Gastrocnemius medialis (tissue), 4 donors: ENCODE data around the gene LRG1.

Experiments
- POLR2A ChIP-seq, 2 donors: fragments of 450-650 bp; IDR thresholded peaks; one replicate each; pipeline ENCODE4 v1.6.1; 2017; ENCODE audit warnings: antibody characterized with exemption in 2 of 2, mild to moderate bottlenecking in 2 of 2, moderate library complexity in 2 of 2
- TF ChIP-seq, protein P1 (sequence below), 5 experiments: fragments of 450-650 bp in 3 of 5; fragments of 200-600 bp in 2 of 5; sonication (generic) in 2 of 5; IDR thresholded peaks in 4 of 5; conservative IDR thresholded peaks in 1 of 5; 1 replicate in 4 of 5; 2 replicates in 1 of 5; pipeline ENCODE4 v1.5.1; 2016 to 2019; ENCODE audit warnings: antibody characterized with exemption in 5 of 5, mild to moderate bottlenecking in 3 of 5, moderate library complexity in 3 of 5

DNA sequence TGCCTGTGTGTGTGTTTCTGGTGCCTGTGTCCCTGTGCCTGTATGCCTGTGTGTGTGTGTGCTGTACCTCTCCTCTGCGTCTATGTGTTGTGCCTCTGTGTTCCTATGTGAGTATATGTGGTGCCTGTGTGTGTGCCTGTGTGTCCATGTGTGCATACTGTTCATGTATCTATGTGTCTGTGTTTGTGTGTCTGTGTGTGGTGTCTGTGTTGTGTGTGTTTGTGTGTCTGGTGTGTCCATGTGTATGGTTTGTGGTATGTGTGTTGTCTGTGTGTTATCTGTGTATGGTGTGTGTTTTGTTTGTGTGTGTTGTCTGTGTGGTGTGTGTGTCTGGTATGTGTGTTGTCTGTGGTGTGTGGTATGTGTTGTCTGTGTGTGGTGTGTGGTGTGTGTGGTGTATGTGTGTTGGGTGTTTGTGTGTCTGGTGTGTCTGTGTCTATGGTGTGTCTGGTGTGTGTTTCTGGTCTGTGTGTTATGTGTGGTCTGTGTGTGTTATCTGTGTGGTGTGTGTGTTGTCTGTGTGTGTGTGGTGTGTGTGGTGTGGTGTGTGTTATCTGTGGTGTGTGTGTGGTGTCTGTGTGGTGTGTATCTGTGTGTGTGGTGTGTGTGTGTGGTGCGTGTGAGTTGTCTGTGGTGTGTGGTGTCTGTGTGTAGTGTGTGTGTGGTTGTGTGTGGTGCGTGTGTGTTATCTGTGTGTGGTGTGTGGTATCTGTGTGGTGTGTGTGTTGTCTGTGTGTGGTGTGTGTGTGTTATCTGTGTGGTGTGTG is 47.3 kb downstream of the LRG1 start:
- TF ChIP-seq, protein P1, sequence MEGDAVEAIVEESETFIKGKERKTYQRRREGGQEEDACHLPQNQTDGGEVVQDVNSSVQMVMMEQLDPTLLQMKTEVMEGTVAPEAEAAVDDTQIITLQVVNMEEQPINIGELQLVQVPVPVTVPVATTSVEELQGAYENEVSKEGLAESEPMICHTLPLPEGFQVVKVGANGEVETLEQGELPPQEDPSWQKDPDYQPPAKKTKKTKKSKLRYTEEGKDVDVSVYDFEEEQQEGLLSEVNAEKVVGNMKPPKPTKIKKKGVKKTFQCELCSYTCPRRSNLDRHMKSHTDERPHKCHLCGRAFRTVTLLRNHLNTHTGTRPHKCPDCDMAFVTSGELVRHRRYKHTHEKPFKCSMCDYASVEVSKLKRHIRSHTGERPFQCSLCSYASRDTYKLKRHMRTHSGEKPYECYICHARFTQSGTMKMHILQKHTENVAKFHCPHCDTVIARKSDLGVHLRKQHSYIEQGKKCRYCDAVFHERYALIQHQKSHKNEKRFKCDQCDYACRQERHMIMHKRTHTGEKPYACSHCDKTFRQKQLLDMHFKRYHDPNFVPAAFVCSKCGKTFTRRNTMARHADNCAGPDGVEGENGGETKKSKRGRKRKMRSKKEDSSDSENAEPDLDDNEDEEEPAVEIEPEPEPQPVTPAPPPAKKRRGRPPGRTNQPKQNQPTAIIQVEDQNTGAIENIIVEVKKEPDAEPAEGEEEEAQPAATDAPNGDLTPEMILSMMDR (IDR thresholded peaks at IDR 0.05 in 4 of 5, conservative IDR thresholded peaks at IDR 0.05 in 1 of 5): no peak
- TF ChIP-seq POLR2A (IDR thresholded peaks at IDR 0.05): no peak
